CD1c-positive myeloid dendritic cell (primary cell): ENCODE measurements around the gene CUL7.
"Not testable (repeated sequence)": the region's sequence is repeated elsewhere in the genome, so short reads cannot be mapped to it uniquely, and the experiment has no call there.

ENCODE experiments used
- DNase-seq: peaks from one replicate; pipeline ENCODE4 v3.0.0-alpha.2; 2016; ENCODE audit errors: extremely low spot score

Gene CUL7

GRCh38 chr6:43014434-43014909, 39.2 kb downstream of the CUL7 start:
- DNase-seq: peak; percentile 13

GRCh38 chr6:43013843-43014433, 39.7 kb downstream of the CUL7 start, which contains the start of the genes KLHDC3 and MEA1:
TSS of gene KLHDC3 (plus strand) at chr6:43014249. CDS start at chr6:43017193, 2,944 bp downstream.
TSS of gene MEA1 (minus strand) at chr6:43013946. CDS start at chr6:43013813, 133 bp downstream.
- DNase-seq: peak; percentile 99

GRCh38 chr6:43013097-43013842, 40.4 kb downstream of the CUL7 start:
- DNase-seq: peak; percentile 50

- DNase-seq: no peak
Observed at GRCh38 chr6:43012364-43012763, 41.3 kb downstream of the CUL7 start.

- DNase-seq: no peak
Observed at GRCh38 chr6:43011207-43011606, 42.4 kb downstream of the CUL7 start.

GRCh38 chr6:43009124-43009523, 44.5 kb downstream of the CUL7 start:
- peak; percentile 32 for DNase-seq

- DNase-seq: no peak
Observed at GRCh38 chr6:43007126-43007525, 46.5 kb downstream of the CUL7 start.

- no peak for DNase-seq
Observed at GRCh38 chr6:43006251-43006650, 47.4 kb downstream of the CUL7 start.

- DNase-seq: no peak
Observed at GRCh38 chr6:43005844-43006243, 47.8 kb downstream of the CUL7 start.

- DNase-seq: no peak
Observed at GRCh38 chr6:43001843-43002242, 51.8 kb downstream of the CUL7 start.

GRCh38 chr6:42998205-42998604, 55.4 kb downstream of the CUL7 start:
- not testable (repeated sequence) for DNase-seq

GRCh38 chr6:42996513-42996912, 57.1 kb downstream of the CUL7 start:
- no peak for DNase-seq

- DNase-seq: no peak
Observed at GRCh38 chr6:42993445-42993844, 60.2 kb downstream of the CUL7 start.

GRCh38 chr6:42989923-42990322, 63.7 kb downstream of the CUL7 start:
- no peak for DNase-seq

- DNase-seq: no peak
Observed at GRCh38 chr6:42988486-42989020, 65.1 kb downstream of the CUL7 start.
